GM21737 (cell line): ENCODE measurements around the gene EXOC2.

Source experiments
- ATAC-seq: cut with Tn5 transposase; IDR thresholded peaks from one replicate; pipeline ENCODE4 v1.9.1; 2021; ENCODE audit warnings: mild to moderate bottlenecking, moderate library complexity; ENCODE audit not compliant: unreplicated experiment

The EXOC2 gene

DNA sequence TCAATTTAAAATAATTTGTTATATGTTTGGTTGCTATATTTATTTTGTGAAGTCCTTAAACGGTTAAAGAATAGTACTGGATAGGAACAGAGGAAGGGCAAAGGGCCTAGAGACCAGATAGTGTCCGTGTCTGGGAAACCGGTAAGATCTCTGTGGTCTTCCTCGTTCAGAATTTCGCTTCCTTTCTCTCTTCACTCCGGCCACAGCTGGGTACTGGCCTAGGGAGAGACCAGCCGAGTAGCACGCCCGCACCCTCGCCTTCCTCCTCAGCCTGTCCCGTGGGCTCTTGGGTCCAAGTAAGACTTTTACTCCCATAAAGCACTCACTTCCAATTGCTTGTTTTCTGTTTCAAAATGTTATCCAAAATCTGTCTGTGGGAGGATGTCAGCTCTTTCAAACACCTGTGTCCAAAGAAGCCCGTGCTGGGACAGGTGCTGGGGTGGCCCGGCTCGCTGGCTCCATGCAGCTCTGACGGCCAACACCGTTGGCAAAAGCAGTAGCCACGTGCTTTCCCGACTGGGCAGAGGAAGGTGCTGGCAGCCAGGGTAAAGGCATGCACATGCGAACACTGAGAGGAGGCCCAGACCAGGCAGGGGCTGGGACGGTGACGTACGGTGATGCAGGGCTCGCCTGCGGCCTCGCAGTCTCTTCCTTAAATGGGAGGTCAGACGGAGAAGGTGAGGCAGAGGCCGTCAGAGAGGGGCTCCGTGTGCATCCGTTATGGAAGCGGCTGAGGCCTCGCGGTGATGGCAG is 189.2 kb downstream of the EXOC2 start:
- ATAC-seq = no peak

DNA sequence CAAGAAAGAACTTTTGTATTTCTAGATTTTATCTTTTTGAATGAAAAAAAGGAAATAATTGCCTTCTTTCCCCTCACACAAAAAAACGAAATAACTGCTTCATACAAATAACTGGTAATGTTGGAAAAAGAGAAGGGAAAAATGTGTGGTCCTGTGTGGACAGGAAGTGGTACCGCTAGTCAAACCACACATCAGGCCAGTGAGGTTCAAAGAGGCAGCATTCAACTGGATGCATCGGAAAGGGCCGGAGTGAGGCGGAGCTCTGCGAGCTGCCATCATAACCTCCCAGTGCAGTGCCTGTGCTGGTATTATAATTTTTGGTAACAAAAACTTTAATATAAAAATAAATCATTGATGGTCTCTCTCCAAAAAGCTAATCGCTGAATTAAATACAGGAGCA is 190.2 kb downstream of the EXOC2 start:
- ATAC-seq = no peak

- ATAC-seq = no peak
Observed at GRCh38 chr6:501891-502601, 190.9 kb downstream of the EXOC2 start.

GRCh38 chr6:499617-500016 is 193.3 kb downstream of the EXOC2 start:
- ATAC-seq = no peak

DNA sequence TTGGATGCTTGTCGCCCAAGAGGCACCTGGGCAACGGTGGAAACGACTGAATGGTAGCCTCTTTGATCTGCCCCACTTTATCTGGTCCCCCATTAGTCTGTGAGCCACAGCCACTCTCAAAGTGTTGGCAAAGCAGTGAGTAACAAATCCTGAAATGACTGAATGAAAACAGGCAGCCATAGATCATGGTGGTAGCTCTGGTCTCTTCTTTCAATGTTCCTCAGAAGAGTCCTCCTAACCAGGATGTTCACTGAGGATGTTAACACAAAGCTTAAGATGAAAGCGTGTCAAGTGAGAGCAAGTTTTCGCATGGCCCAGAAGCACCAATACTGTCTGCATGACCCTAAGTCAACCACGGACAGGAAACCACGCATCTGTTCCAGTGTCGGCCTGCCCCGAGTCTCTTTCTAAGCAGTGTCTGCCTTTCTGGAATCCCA is 194.1 kb downstream of the EXOC2 start:
- peak; percentile 65 for ATAC-seq

DNA sequence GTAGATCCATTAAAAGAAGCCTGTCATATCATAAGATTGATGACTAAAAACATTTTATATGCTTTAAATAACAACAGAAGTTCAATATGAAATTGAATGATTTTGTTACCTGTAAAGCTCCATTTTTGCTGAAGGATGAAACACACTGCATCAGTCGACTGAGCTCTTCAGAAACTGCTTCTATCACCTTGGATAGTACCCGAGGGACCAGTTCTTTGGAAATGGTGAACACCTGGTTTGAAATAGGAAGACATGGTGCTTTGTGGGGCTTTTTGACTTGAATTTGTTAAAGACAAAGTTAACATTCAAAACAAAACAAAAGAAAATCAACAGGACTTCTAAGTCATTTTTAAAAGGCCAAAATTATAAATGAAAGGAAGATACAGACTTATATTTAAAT is 195.7 kb downstream of the EXOC2 start:
- no peak for ATAC-seq

- no peak for ATAC-seq
Observed at GRCh38 chr6:496649-497048, 196.3 kb downstream of the EXOC2 start.

DNA sequence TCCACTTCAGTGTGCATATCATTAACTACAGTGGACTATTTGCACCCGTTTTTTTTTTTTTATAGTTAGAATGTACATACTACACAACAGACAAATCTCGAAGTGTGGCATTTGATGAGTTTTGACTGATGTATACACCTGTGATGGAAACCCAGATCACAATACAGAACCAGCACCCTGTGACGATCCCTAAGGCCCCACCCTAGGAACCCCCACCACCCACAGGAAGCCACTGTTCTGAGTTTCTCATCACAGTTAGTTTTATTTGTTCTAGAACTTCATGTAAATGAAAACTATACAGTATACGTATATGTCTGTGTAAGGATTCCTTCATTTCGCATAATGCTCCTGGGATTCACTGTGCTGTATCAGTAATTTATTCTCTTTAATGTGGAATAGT is 198.5 kb downstream of the EXOC2 start:
- no peak for ATAC-seq

DNA sequence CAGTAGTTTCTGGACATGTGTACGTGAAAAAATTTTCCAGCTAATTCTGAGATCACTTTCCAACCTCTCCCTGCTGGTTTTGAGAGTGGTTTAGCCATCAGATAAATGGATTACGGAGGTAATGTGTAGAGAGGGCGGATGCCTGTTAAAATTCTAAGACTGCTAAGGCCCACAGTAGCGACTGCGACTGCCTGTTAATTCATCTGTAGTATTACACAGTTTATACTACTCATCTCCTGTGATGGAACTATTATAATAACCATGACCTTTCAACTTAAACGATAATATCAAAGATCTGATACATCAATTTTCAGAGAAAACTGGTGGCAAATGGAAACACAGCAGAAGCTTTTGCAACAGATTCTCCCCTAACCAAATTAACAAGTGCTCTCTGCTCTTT is 199.1 kb downstream of the EXOC2 start:
- no peak for ATAC-seq

GRCh38 chr6:492816-493414 is 200.0 kb downstream of the EXOC2 start:
- ATAC-seq = no peak

- ATAC-seq = no peak
Observed at GRCh38 chr6:492178-492577, 200.8 kb downstream of the EXOC2 start.

GRCh38 chr6:491233-491632 is 201.7 kb downstream of the EXOC2 start:
- ATAC-seq = no peak

- ATAC-seq = no peak
Observed at GRCh38 chr6:490251-491037, 202.5 kb downstream of the EXOC2 start.

DNA sequence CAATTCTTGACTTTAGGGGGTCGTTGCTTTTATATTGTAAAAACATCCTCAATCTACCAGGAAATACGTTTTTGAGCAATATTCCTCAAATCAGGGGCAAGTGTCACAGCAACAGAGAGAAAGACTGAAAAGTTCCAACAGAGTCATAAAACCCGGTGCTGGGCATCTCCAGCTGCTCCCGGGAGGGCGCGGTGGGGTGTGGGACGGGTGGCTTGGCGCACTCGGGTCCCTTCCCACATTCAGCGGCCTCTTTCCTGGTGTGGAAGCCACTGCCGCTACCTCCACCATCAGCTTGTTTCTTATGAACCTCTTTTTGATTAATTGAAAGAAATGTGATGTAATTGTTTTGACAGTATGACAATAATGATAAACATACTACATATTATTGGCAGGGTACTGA is 203.2 kb downstream of the EXOC2 start:
- no peak for ATAC-seq

DNA sequence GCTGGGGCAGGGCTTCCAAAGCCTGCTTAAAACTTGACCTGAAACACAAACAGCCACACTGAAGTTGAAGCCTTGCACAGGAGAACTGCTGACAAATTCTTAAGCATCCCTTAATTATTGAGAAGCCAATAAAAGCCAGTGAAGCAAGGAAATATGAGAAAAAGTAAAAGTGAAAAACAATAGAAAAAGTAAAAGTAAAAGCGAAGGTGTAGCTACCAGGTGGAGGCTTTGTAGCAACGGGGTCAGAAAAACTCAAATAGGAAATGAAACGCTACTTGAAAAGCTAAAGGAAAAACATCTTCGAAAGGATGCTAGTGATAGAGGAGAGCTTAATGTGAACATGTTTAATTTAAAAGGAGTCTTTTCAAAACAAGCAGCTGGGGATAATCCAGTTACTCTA is 203.9 kb downstream of the EXOC2 start:
- ATAC-seq = no peak

DNA sequence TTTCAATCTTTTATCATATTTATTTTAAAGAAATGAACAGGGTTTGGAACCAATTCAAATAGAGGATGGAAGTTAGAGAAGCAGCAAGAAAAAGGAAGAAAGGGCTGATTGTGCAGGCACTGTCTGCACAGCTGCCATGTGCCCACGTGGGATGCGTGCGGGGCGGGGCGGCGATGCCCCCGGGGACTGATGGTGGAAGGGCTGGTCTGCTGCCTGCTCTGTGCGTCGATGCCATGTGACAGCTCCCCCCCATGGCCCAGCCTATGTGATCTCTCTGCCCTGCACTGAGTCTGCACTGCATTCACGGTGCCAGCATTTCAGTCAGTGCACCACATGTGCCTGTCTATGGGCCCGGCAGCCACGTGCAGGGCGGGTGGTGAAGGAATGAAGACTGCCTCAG is 205.0 kb downstream of the EXOC2 start:
- ATAC-seq = no peak

DNA sequence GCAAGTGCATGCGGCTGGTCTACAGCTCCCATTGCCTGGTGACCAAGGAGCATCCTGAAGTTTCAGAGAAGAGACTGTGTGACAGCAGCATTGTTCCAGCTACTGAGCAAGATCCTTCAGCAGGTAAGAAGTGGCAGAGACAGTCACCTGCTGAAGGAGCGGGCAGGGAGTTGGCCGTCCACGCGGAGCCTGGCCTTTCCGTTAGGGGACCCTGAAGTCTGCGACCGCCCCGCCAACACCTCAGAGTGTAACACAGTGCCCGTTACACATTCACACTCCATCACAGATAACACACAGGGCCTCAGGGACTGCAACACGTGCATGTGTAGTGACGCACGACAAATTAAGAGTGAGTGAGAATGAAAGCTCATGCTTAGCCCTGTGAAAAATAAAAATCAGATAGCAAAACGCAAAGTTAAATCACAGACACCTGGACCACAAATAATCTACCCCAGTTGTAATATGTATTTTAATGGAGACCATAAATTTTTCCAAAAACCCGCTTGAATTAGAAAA is 207.2 kb downstream of the EXOC2 start:
- no peak for ATAC-seq

DNA sequence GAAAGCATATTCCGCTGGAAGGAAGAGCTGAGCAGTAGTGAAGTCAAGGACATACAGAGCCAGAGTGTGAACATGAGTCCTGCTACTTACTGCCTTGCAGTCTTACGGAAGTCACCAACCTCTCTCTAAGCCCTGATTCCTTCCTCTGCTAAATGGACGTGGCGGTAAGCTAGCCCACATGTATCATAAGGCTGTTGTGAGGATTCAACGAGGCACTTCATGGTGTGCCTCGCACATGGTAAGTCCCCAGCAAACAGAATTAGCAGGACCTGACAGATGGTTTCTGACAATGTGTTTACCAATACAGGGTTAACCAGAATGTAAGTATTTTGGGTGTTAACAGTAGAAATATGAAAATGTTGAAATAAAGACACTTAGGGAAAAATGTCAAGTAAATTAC is 208.2 kb downstream of the EXOC2 start:
- no peak for ATAC-seq

DNA sequence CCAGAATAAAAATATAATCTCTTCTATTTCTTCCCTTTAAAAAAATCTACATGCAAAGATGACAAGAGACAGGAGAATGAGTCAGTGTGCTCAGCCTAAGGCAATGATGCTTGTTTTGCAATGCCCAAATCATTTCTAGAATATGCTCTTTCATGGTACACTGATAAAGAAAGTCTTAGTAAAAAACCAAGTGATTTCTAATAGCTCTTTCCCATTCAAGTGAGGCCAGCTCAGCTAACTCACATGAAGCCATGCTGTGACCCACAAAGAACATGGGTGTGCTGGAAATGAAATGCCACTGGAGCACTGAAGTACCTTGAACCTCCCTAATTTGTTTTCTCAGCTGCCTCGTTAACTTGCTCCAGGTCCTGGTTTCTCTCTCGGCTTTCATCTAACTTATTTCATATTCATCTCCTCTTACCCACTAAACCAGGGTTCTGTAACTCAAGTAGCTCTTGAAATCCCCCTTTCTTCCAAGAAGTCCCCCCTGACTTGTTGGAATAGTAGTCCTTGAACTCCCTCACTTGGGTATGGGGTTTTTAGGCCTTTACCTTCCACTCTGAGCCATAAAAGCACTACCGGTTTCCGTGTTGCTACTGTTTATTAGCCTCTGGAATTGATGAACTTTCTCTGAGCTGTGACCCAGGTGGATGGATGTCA is 208.7 kb downstream of the EXOC2 start:
- ATAC-seq = no peak

DNA sequence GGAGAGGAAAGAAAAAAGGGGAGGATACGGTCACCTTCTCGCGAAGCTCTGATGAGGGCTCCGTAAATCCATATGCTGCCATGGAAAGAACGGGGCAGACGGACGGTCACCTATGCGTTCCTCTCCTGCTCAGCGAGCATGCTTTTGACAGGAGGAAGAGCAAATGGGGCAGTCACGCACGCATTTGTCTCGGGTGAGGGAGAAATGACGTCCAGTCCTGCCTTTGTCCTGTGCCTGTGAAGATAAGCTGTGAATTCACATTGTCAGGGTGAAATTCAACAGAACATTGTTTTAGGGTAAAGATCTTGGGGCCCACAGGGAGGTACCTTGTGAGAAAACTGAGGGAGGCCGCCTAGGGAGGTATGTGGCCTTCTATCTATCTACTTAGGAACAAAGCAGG is 217.6 kb downstream of the EXOC2 start:
- no peak for ATAC-seq
